AG10803 (cell line): ENCODE data around the gene HM13.
"Not testable (repeated sequence)": the region's sequence is repeated elsewhere in the genome, so short reads cannot be mapped to it uniquely, and the experiment has no call there.

Experiments
- DNase-seq: peaks from one replicate; pipeline ENCODE4 v3.0.0; 2010; ENCODE audit warnings: low read depth
- H3K4me3 ChIP-seq: 2 replicates; pipeline ENCODE4 v1.5.1; 2011; ENCODE audit warnings: mild to moderate bottlenecking, low read length, control low read depth
- CTCF ChIP-seq: conservative IDR thresholded peaks from 2 replicates; pipeline ENCODE4 v1.5.1; 2011; ENCODE audit warnings: mild to moderate bottlenecking, low read length, control low read depth, inconsistent platforms

Gene HM13

GRCh38 chr20:31573555-31574321, 59.5 kb downstream of the HM13 start:
- peak overlapping the region; percentile 69 for H3K4me3 ChIP-seq
- no peak for DNase-seq
- TF ChIP-seq CTCF, result no peak

DNA sequence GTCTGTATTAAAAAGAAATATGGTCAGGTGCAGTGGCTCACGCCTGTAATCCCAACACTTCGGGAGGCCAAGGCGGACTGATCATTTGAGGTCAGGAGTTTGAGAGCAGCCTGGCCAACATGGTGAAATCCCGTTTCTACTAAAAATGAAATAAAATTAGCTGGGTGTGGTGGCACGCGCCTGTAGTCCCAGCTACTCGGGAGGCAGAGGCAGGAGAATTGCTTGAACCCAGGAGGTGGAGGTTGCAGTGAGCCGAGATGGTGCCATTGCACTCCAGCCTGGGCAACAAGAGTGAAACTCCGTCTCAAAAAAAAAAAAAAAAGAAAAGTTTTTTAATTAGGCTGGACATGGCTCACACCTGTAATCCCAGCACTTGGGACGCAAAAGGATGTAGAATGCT, 60.7 kb downstream of the HM13 start:
- DNase-seq, H3K4me3 ChIP-seq: not testable (repeated sequence)

DNA sequence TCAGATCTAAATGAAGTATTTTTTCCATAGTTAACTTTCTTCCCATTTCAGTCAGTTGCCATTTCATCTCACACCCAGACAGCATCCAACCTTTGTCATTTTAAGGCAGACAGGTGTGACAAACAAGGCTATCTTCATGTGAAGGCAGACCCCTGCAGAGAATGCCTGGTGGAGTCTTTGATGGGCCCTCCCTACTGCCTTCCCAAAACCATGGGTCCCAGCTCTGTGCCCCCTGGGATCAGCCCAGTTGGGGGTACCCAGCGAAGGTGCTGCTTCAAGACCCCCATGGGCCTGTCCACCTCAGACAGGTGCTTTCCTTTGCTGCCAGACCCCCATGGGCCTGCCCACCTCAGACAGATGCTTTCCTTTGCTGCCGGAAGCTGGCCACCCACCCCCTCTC, 62.5 kb downstream of the HM13 start:
- no peak for DNase-seq
- TF ChIP-seq CTCF, result no peak
- H3K4me3 ChIP-seq, result no peak overlapping the region

DNA sequence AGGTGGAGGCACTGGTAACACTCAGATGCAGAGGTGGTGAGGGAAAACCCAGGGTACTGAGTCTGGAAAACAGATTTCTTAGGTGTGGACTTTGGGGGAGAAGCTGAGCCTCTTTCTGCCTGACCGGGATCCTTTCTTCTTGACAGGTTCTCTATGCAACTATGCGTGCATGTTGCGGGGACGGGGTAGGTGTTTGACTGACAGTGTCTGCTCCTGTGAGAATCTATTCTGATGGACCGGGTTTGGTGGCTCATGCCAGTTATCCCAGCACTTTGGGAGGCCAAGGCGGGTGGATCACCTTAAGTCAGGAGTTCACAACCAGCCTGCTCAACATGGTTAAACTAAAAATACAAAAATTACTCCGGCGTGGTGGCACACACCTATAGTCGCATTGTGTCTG, 63.0 kb downstream of the HM13 start:
- DNase-seq, result no peak
- H3K4me3 ChIP-seq, result no peak overlapping the region
- TF ChIP-seq CTCF, result no peak

DNA sequence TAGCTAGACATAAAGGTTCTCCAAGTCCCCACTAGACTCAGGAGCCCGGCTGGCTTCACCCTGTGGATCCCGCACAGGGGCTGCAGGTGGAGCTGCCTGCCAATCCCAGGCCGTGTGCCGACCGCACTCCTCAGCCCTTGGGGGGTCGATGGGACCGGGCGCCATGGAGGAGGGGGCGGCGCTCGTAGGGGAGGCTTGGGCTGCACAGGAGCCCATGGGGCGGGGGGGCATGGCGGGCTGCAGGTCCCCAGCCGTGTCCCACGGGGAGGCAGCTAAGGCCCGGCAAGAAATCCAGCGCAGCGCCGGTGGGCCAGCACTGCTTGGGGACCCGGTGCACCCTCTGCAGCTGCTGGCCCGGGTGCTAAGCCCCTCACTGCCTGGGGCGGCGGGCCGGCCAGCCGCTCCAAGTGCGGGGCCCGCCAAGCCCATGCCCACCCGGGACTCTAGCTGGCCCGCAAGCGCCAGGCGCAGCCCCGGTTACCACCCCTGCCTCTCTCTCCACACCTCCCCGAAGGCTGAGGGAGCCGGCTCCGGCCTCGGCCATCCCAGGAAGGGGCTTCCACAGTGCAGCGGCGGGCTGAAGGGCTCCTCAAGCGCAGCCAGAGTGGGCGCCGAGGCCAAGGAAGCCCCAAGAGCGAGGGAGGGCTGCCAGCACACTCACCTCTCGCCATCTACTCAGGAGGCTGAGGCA, 64.4 kb downstream of the HM13 start:
- TF ChIP-seq CTCF, result no peak
- no peak overlapping the region for H3K4me3 ChIP-seq

DNA sequence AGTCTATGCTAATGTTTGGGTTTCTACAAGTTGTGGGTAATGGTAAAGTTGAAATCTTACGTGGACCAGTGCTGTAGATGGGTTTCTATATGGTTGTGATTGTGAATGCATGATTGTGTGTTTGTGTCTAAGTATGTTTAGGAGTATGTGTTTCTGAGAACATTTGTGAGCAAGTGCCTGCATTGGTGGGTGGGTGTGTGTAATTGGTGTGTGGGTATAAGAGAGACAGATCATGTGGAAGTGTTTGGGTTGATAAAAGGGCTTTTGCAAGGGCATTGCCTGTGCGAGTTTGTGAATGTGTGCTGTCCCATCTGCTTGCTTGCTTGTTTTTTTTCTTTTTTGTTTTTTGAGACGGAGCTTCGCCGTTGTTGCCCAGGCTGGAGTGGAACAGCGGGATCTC, 65.0 kb downstream of the HM13 start:
- TF ChIP-seq CTCF, result no peak
- no peak overlapping the region for H3K4me3 ChIP-seq
- no peak for DNase-seq

More for the DNA sequence above, 64.4 kb downstream of the HM13 start:
- no peak for DNase-seq

- H3K4me3 ChIP-seq, DNase-seq: not testable (repeated sequence)
These were observed 65.9 kb downstream of the HM13 start for GRCh38 chr20:31579941-31580651.

DNA sequence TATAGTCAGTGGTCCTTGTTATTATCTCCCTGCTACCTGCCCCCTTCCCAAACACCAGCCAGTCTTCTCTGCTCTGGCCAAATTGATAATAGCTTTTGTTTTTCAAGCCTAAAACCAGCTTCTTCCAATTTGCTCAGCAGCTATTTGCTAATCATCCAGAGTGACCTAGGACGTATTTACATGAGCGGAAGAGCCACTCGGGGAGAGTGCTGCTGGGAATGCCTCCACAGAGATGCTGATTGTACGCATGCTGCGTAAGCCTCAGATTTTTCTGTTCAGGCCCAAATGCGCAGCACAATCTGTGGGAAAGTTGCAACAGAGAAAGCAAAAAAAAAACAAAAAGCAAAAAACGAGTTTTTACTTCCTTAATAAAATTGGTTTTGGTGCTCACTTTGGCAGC, 66.5 kb downstream of the HM13 start:
- DNase-seq, result no peak
- no peak overlapping the region for H3K4me3 ChIP-seq
- no peak for TF ChIP-seq CTCF
